HepG2 (cell line): ENCODE data around the gene IFT80. TPM values are rescaled to one million over a fixed set of nuclear protein-coding genes. Genes with fewer than 3 reads are reported as not detected.

Source experiments
- ATAC-seq: fragments of 200-7000 bp; cut with Tn5 transposase; 3 replicates; pipeline ENCODE4 v1.9.1; 2020; ENCODE audit warnings: mild to moderate bottlenecking, moderate library complexity
- BruUV-seq: library from RNA; stranded (reverse); fragments of 400-500 nt; replicated peaks from 2 replicates; lab custom pipeline; 2021; lab: Mats Ljungman, UMichigan
- CTCF ChIA-PET: fragments of 300-600 bp; formaldehyde crosslinking; extraction: SDS; loops from one replicate; lab custom pipeline; 2021; ENCODE audit warnings: low total read pairs, inconsistent platforms, low intra/inter-chr PET ratio; lab: Yijun Ruan, JAX
- POLR2A ChIA-PET: fragments of 350-600 bp; sonication (Branson Sonifier 250); formaldehyde crosslinking; loops from one replicate; lab custom pipeline; 2020; ENCODE audit warnings: antibody characterized with exemption, inconsistent platforms; lab: Yijun Ruan, JAX
- DNase-seq: peaks from one replicate; pipeline ENCODE4 v3.0.0-alpha.2; 2015; ENCODE audit warnings: low spot score
- FAIRE-seq: peaks from 3 replicates; lab custom pipeline; 2011; peaks lifted over from hg19 to GRCh38; lab: Jason Lieb, UNC
- H2AFZ ChIP-seq: one replicate; pipeline ENCODE4 v1.6.1; 2011; ENCODE audit warnings: low read length, inconsistent platforms
- H3K27ac ChIP-seq: fragments of 300-600 bp; 3 replicates; pipeline ENCODE4 v1.8.0; 2011; ENCODE audit warnings: mixed run types, mild to moderate bottlenecking, mixed read lengths, low read length, inconsistent platforms; ENCODE audit not compliant: insufficient read depth; ENCODE audit errors: extremely low read length
- H3K27me3 ChIP-seq, 2 experiments: fragments of 200-600 bp in 1 of 2; 2 replicates in 1 of 2; 3 replicates in 1 of 2; pipeline versions ENCODE4 v1.6.0 to v1.8.0; 2011; ENCODE audit warnings: low read length in 2 of 2, mild to moderate bottlenecking in 2 of 2, moderate library complexity in 2 of 2, inconsistent platforms in 1 of 2; ENCODE audit not compliant: insufficient read depth in 2 of 2, control insufficient read depth in 1 of 2
- H3K36me3 ChIP-seq, 2 experiments: fragments of 200-600 bp in 1 of 2; replicated peaks in 1 of 2; 2 replicates in 1 of 2; 3 replicates in 1 of 2; pipeline versions ENCODE4 v1.5.1 to v1.8.0; 2011; ENCODE audit warnings: low read length in 2 of 2, inconsistent platforms in 1 of 2; ENCODE audit not compliant: insufficient read depth in 2 of 2, control insufficient read depth in 1 of 2
- H3K4me1 ChIP-seq: 2 replicates; pipeline ENCODE4 v1.5.1; 2012; ENCODE audit warnings: low read length, inconsistent platforms; ENCODE audit not compliant: insufficient read depth
- H3K4me2 ChIP-seq: 2 replicates; pipeline ENCODE4 v1.6.0; 2011; ENCODE audit warnings: low read depth, low read length, inconsistent platforms
- H3K4me3 ChIP-seq, 3 experiments: fragments of 200-600 bp in 1 of 3; sonication (generic), shearing (Covaris generic) in 1 of 3; replicated peaks in 1 of 3; 2 replicates each; pipeline ENCODE4 v1.5.1; 2011 to 2016; ENCODE audit warnings: low read length in 3 of 3, inconsistent platforms in 2 of 3, low read depth in 2 of 3, mild to moderate bottlenecking in 2 of 3, control low read depth in 1 of 3, mixed read lengths in 1 of 3; ENCODE audit not compliant: insufficient read depth in 1 of 3
- H3K79me2 ChIP-seq: one replicate; pipeline ENCODE4 v1.6.1; 2011; ENCODE audit warnings: low read length, inconsistent platforms; ENCODE audit not compliant: insufficient read depth
- H3K9ac ChIP-seq: 2 replicates; pipeline ENCODE4 v1.6.0; 2011; ENCODE audit warnings: mild to moderate bottlenecking, low read depth, low read length, inconsistent platforms; ENCODE audit not compliant: insufficient read depth
- H3K9me3 ChIP-seq: 2 replicates; pipeline ENCODE4 v1.5.1; 2012; ENCODE audit warnings: mild to moderate bottlenecking, low read length
- H4K20me1 ChIP-seq: 2 replicates; pipeline ENCODE4 v1.6.0; 2011; ENCODE audit warnings: inconsistent platforms, mild to moderate bottlenecking, low read length, moderate library complexity; ENCODE audit not compliant: insufficient read depth
- ATM ChIP-seq: fragments of 450-650 bp; IDR thresholded peaks from 2 replicates; pipeline ENCODE4 v1.7.1; 2017; ENCODE audit warnings: mild to moderate bottlenecking, borderline replicate concordance
- DNMT3B ChIP-seq: conservative IDR thresholded peaks from 2 replicates; pipeline ENCODE4 v1.6.1; 2016; ENCODE audit warnings: missing biosample characterization, control low read depth
- FOXA3 ChIP-seq: IDR thresholded peaks from 2 replicates; pipeline ENCODE4 v1.6.1; 2016; ENCODE audit warnings: missing genetic modification reagents, missing compliant biosample characterization
- MED1 ChIP-seq: sonication (generic); formaldehyde crosslinking; IDR thresholded peaks from 2 replicates; pipeline ENCODE4 v1.4.0; 2020; ENCODE audit warnings: missing genetic modification reagents
- NFATC3 ChIP-seq: sonication (generic); formaldehyde crosslinking; IDR thresholded peaks from 2 replicates; pipeline ENCODE4 v1.5.1; 2020; ENCODE audit warnings: mild to moderate bottlenecking, missing genetic modification reagents
- ZMYM2 ChIP-seq: sonication (generic); formaldehyde crosslinking; IDR thresholded peaks from 2 replicates; pipeline ENCODE4 v1.8.0; 2022; ENCODE audit warnings: mild to moderate bottlenecking, missing genetic modification reagents
- ZNF337 ChIP-seq: sonication (generic); formaldehyde crosslinking; IDR thresholded peaks from 2 replicates; pipeline ENCODE4 v1.5.1; 2020; ENCODE audit warnings: missing genetic modification reagents, low read depth, mild to moderate bottlenecking, borderline replicate concordance
- WGBS: methylation state at CpG from one replicate; pipeline ENCODE4 v1.1.6; 2017; ENCODE audit warnings: low lambda C conversion rate; 5-methylcytosine and 5-hydroxymethylcytosine counted together
- in situ Hi-C: cut with HindIII; loops from 2 replicates; pipeline ENCODE4 v1.10.0; 2017; ENCODE audit warnings: low pct_unique_long_range_greater_than_20kb; ENCODE audit not compliant: extremely low pct_ligation_motif_present
- intact Hi-C: fragments of 100-400 bp; cut with micrococcal nuclease; formaldehyde crosslinking; loops from one replicate; pipeline ENCODE4 v1.10.0; 2022; ENCODE audit not compliant: unreplicated experiment
- polyA plus RNA-seq, 8 experiments: library from polyadenylated mRNA; depleted of rRNA in 3 of 8; stranded (reverse) in 7 of 8; unstranded in 1 of 8; fragments of >200 nt; fragmentation: Illumina TruSeq in 4 of 8; extraction: Trizol in 4 of 8; gene quantifications; 2 replicates each; pipeline versions ENCODE4 v1.2.1 to v1.2.3, GENCODE V29; 2011 to 2016; ENCODE audit warnings: low read depth in 4 of 8, missing spikeins in 1 of 8, mixed read lengths in 1 of 8; ENCODE audit not compliant: insufficient read depth in 1 of 8
- total RNA-seq, 5 experiments: library from RNA; depleted of rRNA; stranded (reverse); fragments of >200 nt; fragmentation: Illumina TruSeq; extraction: Trizol; gene quantifications; 2 replicates each; pipeline ENCODE4 v1.2.3, GENCODE V29; 2016; ENCODE audit warnings: low read depth in 1 of 5
- TF ChIP-seq, protein P1 (sequence below): sonication (generic); formaldehyde crosslinking; IDR thresholded peaks from 2 replicates; pipeline ENCODE4 v1.5.1; 2020; ENCODE audit warnings: missing genetic modification reagents, mild to moderate bottlenecking, borderline replicate concordance
- TF ChIP-seq, protein P2 (sequence below): sonication (generic); formaldehyde crosslinking; IDR thresholded peaks from 2 replicates; pipeline ENCODE4 v1.5.0; 2020; ENCODE audit warnings: missing genetic modification reagents
- TF ChIP-seq, protein P3 (sequence below): sonication (generic); formaldehyde crosslinking; IDR thresholded peaks from 2 replicates; pipeline ENCODE4 v1.9.0; 2022; ENCODE audit warnings: low read depth, missing genetic modification reagents
- TF ChIP-seq, protein P4 (sequence below): sonication (generic); formaldehyde crosslinking; IDR thresholded peaks from 2 replicates; pipeline ENCODE4 v1.4.0; 2020; ENCODE audit warnings: missing genetic modification reagents, borderline replicate concordance
- TF ChIP-seq, protein P5 (sequence below): sonication (generic); formaldehyde crosslinking; IDR thresholded peaks from 2 replicates; pipeline ENCODE4 v1.8.1; 2023; ENCODE audit warnings: mild to moderate bottlenecking, moderate library complexity, missing genetic modification reagents

The IFT80 gene
- total and polyA plus RNA-seq, 2 of the 13 experiments (the other 11 are each of a cell fraction or from before 2014, with no cell fraction given): 11.4 to 15.7 TPM

DNA sequence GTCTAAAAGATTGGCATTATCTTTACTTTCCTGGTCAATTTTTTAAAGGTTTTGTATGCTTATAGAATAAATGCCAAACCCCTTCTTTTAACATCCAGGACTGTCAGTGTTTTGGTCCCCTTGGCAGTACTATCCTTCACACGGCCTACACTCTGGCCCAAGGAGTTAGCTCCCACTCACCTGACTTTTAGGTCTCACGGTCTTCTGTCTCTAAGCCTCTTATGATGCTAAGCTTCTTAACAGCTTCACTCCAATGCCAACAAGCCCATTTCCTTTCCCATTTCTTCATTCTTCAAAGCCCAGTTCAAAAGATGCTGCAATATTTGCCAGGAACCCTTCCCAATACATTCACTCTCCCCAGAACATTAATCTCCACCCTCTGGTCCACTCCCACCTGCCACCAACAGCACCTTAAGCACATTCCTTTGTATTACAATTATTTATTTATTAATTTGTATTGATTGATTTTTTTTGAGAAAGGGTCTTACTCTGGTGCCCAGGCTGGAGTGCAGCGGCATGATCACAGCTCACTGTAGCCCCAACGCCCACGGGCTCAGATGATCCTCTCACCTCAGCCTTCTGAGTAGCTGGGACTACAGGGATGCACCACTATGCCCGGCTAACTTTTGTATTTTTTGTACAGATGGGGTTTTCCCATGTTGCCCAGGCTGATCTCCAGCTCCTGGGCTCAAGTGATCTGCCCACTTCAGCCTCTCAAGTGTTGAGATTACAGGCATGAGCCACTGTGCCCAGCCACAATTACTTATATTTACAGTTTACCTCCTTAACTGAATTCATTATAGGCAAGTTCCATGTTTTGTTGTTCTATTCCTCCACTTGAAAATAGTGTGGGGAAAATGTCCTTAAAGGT is 27.8 kb downstream of the IFT80 start:
- DNase-seq (no peak), FAIRE-seq (no peak), ATAC-seq (no peak)
- Histone ChIP-seq H3K9ac (no peak overlapping the region), H3K79me2 (no peaks in the 10 kb centered on the region), H3K27ac (no peak overlapping the region), H4K20me1 (no peaks in the 10 kb centered on the region), H3K36me3 (0 out of 5 replicates have a peak, but pooled peaks cover 0 to 5% of the 10 kb centered on the region in 2 experiments), H3K4me2 (no peak overlapping the region), H3K27me3 (no peaks in the 10 kb centered on the region), H3K9me3 (no peaks in the 10 kb centered on the region), H2AFZ (no peak overlapping the region), H3K4me3 (no peak overlapping the region), H3K4me1 (0 out of 2 replicates have a peak, but pooled peaks cover under 1% of the 10 kb centered on the region)
- ChIA-PET CTCF (no interaction called here), POLR2A (no interaction called here)
- TF ChIP-seq, protein P1, sequence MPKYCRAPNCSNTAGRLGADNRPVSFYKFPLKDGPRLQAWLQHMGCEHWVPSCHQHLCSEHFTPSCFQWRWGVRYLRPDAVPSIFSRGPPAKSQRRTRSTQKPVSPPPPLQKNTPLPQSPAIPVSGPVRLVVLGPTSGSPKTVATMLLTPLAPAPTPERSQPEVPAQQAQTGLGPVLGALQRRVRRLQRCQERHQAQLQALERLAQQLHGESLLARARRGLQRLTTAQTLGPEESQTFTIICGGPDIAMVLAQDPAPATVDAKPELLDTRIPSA: no peak
- TF ChIP-seq, protein P2, sequence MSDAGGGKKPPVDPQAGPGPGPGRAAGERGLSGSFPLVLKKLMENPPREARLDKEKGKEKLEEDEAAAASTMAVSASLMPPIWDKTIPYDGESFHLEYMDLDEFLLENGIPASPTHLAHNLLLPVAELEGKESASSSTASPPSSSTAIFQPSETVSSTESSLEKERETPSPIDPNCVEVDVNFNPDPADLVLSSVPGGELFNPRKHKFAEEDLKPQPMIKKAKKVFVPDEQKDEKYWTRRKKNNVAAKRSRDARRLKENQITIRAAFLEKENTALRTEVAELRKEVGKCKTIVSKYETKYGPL (CRISPR knock-in tag): no peak
- no peak for TF ChIP-seq DNMT3B (CRISPR knock-in tag)
- no peak for TF ChIP-seq MED1 (CRISPR knock-in tag)
- TF ChIP-seq NFATC3 (CRISPR knock-in tag): no peak
- TF ChIP-seq, protein P3, sequence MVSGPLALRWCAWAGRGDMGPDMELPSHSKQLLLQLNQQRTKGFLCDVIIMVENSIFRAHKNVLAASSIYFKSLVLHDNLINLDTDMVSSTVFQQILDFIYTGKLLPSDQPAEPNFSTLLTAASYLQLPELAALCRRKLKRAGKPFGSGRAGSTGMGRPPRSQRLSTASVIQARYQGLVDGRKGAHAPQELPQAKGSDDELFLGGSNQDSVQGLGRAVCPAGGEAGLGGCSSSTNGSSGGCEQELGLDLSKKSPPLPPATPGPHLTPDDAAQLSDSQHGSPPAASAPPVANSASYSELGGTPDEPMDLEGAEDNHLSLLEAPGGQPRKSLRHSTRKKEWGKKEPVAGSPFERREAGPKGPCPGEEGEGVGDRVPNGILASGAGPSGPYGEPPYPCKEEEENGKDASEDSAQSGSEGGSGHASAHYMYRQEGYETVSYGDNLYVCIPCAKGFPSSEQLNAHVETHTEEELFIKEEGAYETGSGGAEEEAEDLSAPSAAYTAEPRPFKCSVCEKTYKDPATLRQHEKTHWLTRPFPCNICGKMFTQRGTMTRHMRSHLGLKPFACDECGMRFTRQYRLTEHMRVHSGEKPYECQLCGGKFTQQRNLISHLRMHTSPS (CRISPR knock-in tag): no peak
- TF ChIP-seq ATM: no peak
- TF ChIP-seq ZMYM2: no peak
- TF ChIP-seq ZNF337 (CRISPR knock-in tag): no peak
- TF ChIP-seq FOXA3: no peak
- TF ChIP-seq, protein P4, sequence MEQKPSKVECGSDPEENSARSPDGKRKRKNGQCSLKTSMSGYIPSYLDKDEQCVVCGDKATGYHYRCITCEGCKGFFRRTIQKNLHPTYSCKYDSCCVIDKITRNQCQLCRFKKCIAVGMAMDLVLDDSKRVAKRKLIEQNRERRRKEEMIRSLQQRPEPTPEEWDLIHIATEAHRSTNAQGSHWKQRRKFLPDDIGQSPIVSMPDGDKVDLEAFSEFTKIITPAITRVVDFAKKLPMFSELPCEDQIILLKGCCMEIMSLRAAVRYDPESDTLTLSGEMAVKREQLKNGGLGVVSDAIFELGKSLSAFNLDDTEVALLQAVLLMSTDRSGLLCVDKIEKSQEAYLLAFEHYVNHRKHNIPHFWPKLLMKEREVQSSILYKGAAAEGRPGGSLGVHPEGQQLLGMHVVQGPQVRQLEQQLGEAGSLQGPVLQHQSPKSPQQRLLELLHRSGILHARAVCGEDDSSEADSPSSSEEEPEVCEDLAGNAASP (CRISPR knock-in tag): no peak
- TF ChIP-seq, protein P5, sequence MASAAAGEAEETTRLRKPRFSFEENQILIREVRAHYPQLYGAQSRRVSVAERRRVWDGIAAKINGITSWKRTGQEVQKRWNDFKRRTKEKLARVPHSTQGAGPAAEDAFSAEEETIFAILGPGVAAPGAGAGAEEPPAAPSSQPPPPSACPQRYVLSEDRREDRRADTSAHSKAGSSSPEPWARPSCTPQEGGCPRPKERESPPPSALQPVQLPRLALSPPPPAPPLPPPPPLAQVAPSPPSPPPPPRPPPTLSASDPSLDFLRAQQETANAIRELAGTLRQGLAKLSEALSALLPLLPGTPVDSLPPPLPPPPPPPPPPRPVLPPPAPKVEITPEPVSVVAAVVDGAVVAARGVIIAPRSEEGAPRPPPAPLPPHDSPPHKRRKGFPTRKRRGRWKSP (CRISPR knock-in tag): no peak
- WGBS: 92% methylated on average over 6 of the region's 6 CpGs
- BruUV-seq: no TSS peak
- intact Hi-C loops: no loop called here
- in situ Hi-C loops: no loop called here
